Keratinocyte (primary cell): Measurements from ENCODE around the gene MAP4. TPM values are rescaled to one million over a fixed set of nuclear protein-coding genes. Genes with fewer than 3 reads are reported as not detected.

Experiments used
- DNase-seq: peaks from one replicate; pipeline ENCODE4 v3.0.0-alpha.2; 2011; ENCODE audit warnings: low read depth, missing footprints, low spot score
- FAIRE-seq: peaks from 2 replicates; lab custom pipeline; 2011; peaks lifted over from hg19 to GRCh38; lab: Jason Lieb, UNC
- H2AFZ ChIP-seq: 2 replicates; pipeline ENCODE4 v1.6.0; 2012; ENCODE audit warnings: low read length, control low read depth, inconsistent platforms; ENCODE audit not compliant: control insufficient read depth
- H3K27ac ChIP-seq: 2 replicates; pipeline ENCODE4 v1.5.1; 2011; ENCODE audit warnings: low read length; ENCODE audit not compliant: control insufficient read depth, insufficient read depth
- H3K27me3 ChIP-seq: 3 replicates; pipeline ENCODE4 v1.6.0; 2011; ENCODE audit warnings: low read length; ENCODE audit not compliant: control insufficient read depth, insufficient read depth; ENCODE audit errors: extremely low read depth
- H3K36me3 ChIP-seq, 2 experiments: 2 replicates in 1 of 2; 3 replicates in 1 of 2; pipeline ENCODE4 v1.5.1; 2011; ENCODE audit warnings: low read length in 2 of 2, mild to moderate bottlenecking in 1 of 2; ENCODE audit not compliant: control insufficient read depth in 2 of 2, insufficient read depth in 2 of 2; ENCODE audit errors: extremely low read depth in 1 of 2
- H3K4me1 ChIP-seq: 3 replicates; pipeline ENCODE4 v1.5.1; 2011; ENCODE audit warnings: low read length; ENCODE audit not compliant: control insufficient read depth, insufficient read depth; ENCODE audit errors: extremely low read depth
- H3K4me2 ChIP-seq: 3 replicates; pipeline ENCODE4 v1.6.0; 2011; ENCODE audit warnings: low read depth, low read length; ENCODE audit not compliant: control insufficient read depth, insufficient read depth; ENCODE audit errors: extremely low read depth
- H3K4me3 ChIP-seq, 3 experiments: fragments of 200-600 bp in 1 of 3; sonication (generic) in 1 of 3; 2 replicates in 2 of 3; 3 replicates in 1 of 3; pipeline ENCODE4 v1.5.1; 2011 to 2016; ENCODE audit warnings: low read length in 3 of 3, mild to moderate bottlenecking in 3 of 3, control low read depth in 2 of 3, inconsistent platforms in 1 of 3, low read depth in 1 of 3, mixed read lengths in 1 of 3, mixed run types in 1 of 3, moderate library complexity in 1 of 3; ENCODE audit not compliant: control insufficient read depth in 2 of 3, insufficient read depth in 2 of 3; ENCODE audit errors: extremely low read depth in 1 of 3
- H3K79me2 ChIP-seq: 2 replicates; pipeline ENCODE4 v1.6.0; 2012; ENCODE audit warnings: low read length; ENCODE audit not compliant: control insufficient read depth, insufficient read depth
- H3K9ac ChIP-seq: 3 replicates; pipeline ENCODE4 v1.6.0; 2011; ENCODE audit warnings: low read length; ENCODE audit not compliant: control insufficient read depth, insufficient read depth; ENCODE audit errors: extremely low read depth
- H3K9me1 ChIP-seq: 3 replicates; pipeline ENCODE4 v1.6.0; 2011; ENCODE audit warnings: low read length; ENCODE audit not compliant: control insufficient read depth, insufficient read depth; ENCODE audit errors: extremely low read depth
- H3K9me3 ChIP-seq: 2 replicates; pipeline ENCODE4 v1.5.1; 2012; ENCODE audit warnings: low read depth, low read length; ENCODE audit not compliant: control insufficient read depth
- H4K20me1 ChIP-seq: 3 replicates; pipeline ENCODE4 v1.6.0; 2011; ENCODE audit warnings: low read length; ENCODE audit not compliant: control insufficient read depth, insufficient read depth; ENCODE audit errors: extremely low read depth
- EZH2 ChIP-seq: IDR thresholded peaks from one replicate; pipeline ENCODE4 v1.6.1; 2012; ENCODE audit warnings: inconsistent platforms, mild to moderate bottlenecking, low read length, moderate library complexity
- dilution Hi-C: fragments of 300-500 bp; cut with MboI; formaldehyde crosslinking; loops from one replicate; pipeline ENCODE4 v1.7.0; 2020; ENCODE audit warnings: low sequenced_read_pairs; ENCODE audit not compliant: extremely low pct_ligation_motif_present
- polyA plus RNA-seq, 5 experiments: library from polyadenylated mRNA; depleted of rRNA in 3 of 5; stranded (reverse) in 3 of 5; stranded (forward) in 1 of 5; unstranded in 1 of 5; fragments of >200 nt; gene quantifications; 1 replicate in 1 of 5; 2 replicates in 3 of 5; 3 replicates in 1 of 5; pipeline versions ENCODE4 v1.2.1 to v1.2.3, GENCODE V29; 2011 to 2012; ENCODE audit warnings: missing spikeins in 2 of 5, low read depth in 1 of 5, low replicate concordance in 1 of 5
- TF ChIP-seq, protein P1 (sequence below), 3 experiments: IDR thresholded peaks in 1 of 3; conservative IDR thresholded peaks in 1 of 3; optimal IDR thresholded peaks in 1 of 3; 2 replicates in 2 of 3; 3 replicates in 1 of 3; pipeline versions ENCODE3 to v1.5.1; 2011; ENCODE audit warnings: low read length in 3 of 3, mild to moderate bottlenecking in 3 of 3, moderate library complexity in 2 of 3, control low read depth in 1 of 3, inconsistent platforms in 1 of 3; ENCODE audit not compliant: insufficient read depth in 2 of 3; ENCODE audit errors: extremely low read depth in 1 of 3

The MAP4 gene
- polyA plus RNA-seq, 1 donor (not counting 4 experiments of a cell fraction or from before 2014, with no cell fraction given) = 110 TPM

DNA sequence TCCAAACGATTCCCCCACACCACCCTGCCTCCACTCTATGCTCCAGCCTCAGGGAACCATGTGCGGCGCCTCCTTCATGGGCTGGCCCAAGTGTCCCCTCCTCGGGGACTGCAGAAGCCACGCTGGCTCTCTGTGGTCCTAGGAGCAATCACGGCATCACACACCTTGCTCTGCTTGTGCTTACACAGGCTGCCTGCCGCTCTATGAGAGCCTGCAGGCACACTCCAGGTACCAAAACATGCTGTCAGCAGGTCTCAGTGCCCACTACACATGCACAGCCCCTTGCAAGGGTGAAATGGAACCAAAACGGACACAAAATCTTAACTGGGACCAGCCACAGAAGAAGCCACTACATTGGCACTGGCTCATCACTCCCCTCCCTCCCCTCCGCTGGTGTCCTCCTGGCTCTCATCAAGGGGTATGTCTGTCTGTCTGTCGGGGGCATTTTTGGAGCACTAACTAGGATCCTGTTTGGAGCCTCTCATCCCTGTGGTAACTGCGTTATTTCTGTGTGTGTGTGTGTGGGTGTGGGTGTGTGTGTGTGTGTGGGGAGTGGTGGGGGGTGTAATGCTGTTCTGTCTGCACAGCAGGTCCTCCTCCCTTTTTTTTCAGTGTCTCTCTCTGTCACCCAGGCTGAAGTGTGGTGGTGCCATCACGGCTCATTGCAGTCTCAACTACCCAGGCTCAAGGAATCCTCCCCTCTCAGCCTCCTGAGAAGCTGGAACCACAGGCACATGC is 152.7 kb downstream of the MAP4 start:
- Histone ChIP-seq H3K4me1 (no peaks in the 10 kb centered on the region), H3K9ac (no peak overlapping the region), H3K36me3 (peaks cover 36 to 50% of the 10 kb centered on the region in 2 experiments), H3K4me2 (no peak overlapping the region), H3K27ac (no peak overlapping the region), H2AFZ (no peak overlapping the region), H3K27me3 (no peaks in the 10 kb centered on the region), H3K79me2 (no peaks in the 10 kb centered on the region), H3K9me1 (no peaks in the 10 kb centered on the region), H3K4me3 (no peak overlapping the region), H3K9me3 (no peaks in the 10 kb centered on the region), H4K20me1 (no peaks in the 10 kb centered on the region)
- FAIRE-seq = no peak
- no peak for DNase-seq
- dilution Hi-C loops = no loop called here
- TF ChIP-seq EZH2 = no peak
- TF ChIP-seq, protein P1, sequence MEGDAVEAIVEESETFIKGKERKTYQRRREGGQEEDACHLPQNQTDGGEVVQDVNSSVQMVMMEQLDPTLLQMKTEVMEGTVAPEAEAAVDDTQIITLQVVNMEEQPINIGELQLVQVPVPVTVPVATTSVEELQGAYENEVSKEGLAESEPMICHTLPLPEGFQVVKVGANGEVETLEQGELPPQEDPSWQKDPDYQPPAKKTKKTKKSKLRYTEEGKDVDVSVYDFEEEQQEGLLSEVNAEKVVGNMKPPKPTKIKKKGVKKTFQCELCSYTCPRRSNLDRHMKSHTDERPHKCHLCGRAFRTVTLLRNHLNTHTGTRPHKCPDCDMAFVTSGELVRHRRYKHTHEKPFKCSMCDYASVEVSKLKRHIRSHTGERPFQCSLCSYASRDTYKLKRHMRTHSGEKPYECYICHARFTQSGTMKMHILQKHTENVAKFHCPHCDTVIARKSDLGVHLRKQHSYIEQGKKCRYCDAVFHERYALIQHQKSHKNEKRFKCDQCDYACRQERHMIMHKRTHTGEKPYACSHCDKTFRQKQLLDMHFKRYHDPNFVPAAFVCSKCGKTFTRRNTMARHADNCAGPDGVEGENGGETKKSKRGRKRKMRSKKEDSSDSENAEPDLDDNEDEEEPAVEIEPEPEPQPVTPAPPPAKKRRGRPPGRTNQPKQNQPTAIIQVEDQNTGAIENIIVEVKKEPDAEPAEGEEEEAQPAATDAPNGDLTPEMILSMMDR (optimal IDR thresholded peaks at IDR 0.05 in 1 of 3, IDR thresholded peaks at IDR 0.05 in 1 of 3, conservative IDR thresholded peaks at IDR 0.05 in 1 of 3; ENCODE audit: extremely low read depth in 1 of 3, insufficient read depth in 2 of 3, low read length in 3 of 3) = no peak

DNA sequence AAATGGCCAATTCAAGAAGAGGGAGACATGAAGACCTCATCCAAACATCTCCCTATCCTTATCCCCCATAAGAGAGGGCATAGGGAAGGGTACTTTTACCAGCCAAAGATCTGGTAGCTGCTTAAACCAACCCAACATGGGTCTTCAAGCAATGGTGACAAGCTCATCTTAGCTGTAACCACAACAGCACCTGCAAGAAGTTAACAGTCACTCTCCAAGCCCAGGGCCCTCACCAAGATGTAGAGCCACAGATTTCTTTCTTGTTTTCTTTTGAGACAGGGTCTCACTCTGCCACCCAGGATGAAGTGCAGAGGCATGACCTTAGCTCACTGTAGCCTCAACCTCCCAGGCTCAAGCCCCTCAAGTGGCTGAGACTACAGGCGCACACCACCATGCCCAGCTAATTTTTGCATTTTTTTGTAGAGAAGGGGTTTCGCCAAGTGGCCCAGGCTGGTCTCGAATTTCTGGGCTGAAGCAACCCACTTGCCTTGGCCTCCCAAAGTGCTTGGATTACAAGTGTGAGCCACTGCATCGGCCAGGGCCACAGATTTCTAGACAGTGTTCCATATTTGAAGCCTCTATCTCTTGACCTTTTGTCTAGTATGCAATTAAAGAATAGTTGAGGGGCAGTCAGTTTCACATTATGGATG is 156.1 kb downstream of the MAP4 start:
- dilution Hi-C loops = no loop called here
- H3K79me2 ChIP-seq = no peaks in the 10 kb centered on the region
- H3K9me1 ChIP-seq = no peaks in the 10 kb centered on the region
- no peaks in the 10 kb centered on the region for H4K20me1 ChIP-seq
- no peaks in the 10 kb centered on the region for H3K4me1 ChIP-seq
- H2AFZ ChIP-seq = no peak overlapping the region
- no peak overlapping the region for H3K9ac ChIP-seq
- no peak for FAIRE-seq
- peaks cover 37 to 38% of the 10 kb centered on the region in 2 experiments for H3K36me3 ChIP-seq
- H3K27ac ChIP-seq = no peak overlapping the region
- DNase-seq = no peak
- TF ChIP-seq, protein P1 (optimal IDR thresholded peaks at IDR 0.05 in 1 of 3, IDR thresholded peaks at IDR 0.05 in 1 of 3, conservative IDR thresholded peaks at IDR 0.05 in 1 of 3; ENCODE audit: extremely low read depth in 1 of 3, insufficient read depth in 2 of 3, low read length in 3 of 3) = no peak
- TF ChIP-seq EZH2 = no peak
- H3K4me2 ChIP-seq = no peak overlapping the region
- no peak overlapping the region for H3K4me3 ChIP-seq
- H3K27me3 ChIP-seq = no peaks in the 10 kb centered on the region
- no peaks in the 10 kb centered on the region for H3K9me3 ChIP-seq
